ENCODE measurements around the gene LGALS9.
"Not testable (repeated sequence)": the region's sequence is repeated elsewhere in the genome, so short reads cannot be mapped to it uniquely, and the experiment has no call there.

Gene LGALS9

GRCh38 chr17:27655525-27656111, 24.6 kb downstream of the LGALS9 start:
- not testable (repeated sequence) for DNase-seq

GRCh38 chr17:27656620-27657019, 25.6 kb downstream of the LGALS9 start:
- not testable (repeated sequence) for DNase-seq

- peak in 1 of 5 experiments; percentile 11 for DNase-seq
Observed at GRCh38 chr17:27657620-27658019, 26.6 kb downstream of the LGALS9 start.

GRCh38 chr17:27659683-27660082, 28.7 kb downstream of the LGALS9 start:
- DNase-seq = no peak

GRCh38 chr17:27660436-27660835, 29.4 kb downstream of the LGALS9 start:
- no peak for DNase-seq

GRCh38 chr17:27663936-27664605, 33.1 kb downstream of the LGALS9 start:
- no peak for DNase-seq

- DNase-seq = no peak
Observed at GRCh38 chr17:27664606-27664965, 33.6 kb downstream of the LGALS9 start.

- DNase-seq = no peak
Observed at GRCh38 chr17:27665549-27665948, 34.6 kb downstream of the LGALS9 start.

GRCh38 chr17:27666270-27666669, 35.3 kb downstream of the LGALS9 start:
- DNase-seq = not testable (repeated sequence)

GRCh38 chr17:27666831-27667560, 36.0 kb downstream of the LGALS9 start:
- no peak for DNase-seq

- DNase-seq = no peak
Observed at GRCh38 chr17:27667656-27668487, 36.9 kb downstream of the LGALS9 start.

- DNase-seq = no peak
Observed at GRCh38 chr17:27668488-27668823, 37.5 kb downstream of the LGALS9 start.

GRCh38 chr17:27669136-27669535, 38.1 kb downstream of the LGALS9 start:
- no peak for DNase-seq

- no peak for DNase-seq
Observed at GRCh38 chr17:27669850-27670249, 38.9 kb downstream of the LGALS9 start.

- DNase-seq = no peak
Observed at GRCh38 chr17:27670791-27671590, 40.0 kb downstream of the LGALS9 start.

- no peak for DNase-seq
Observed at GRCh38 chr17:27671591-27671910, 40.6 kb downstream of the LGALS9 start.

- DNase-seq = not testable (repeated sequence)
Observed at GRCh38 chr17:27671977-27672480, 41.0 kb downstream of the LGALS9 start.

GRCh38 chr17:27674335-27674734, 43.3 kb downstream of the LGALS9 start:
- no peak for DNase-seq

GRCh38 chr17:27677191-27677590, 46.2 kb downstream of the LGALS9 start:
- no peak for DNase-seq

- not testable (repeated sequence) for DNase-seq
Observed at GRCh38 chr17:27686322-27686721, 55.3 kb downstream of the LGALS9 start.

GRCh38 chr17:27690882-27691281, 59.9 kb downstream of the LGALS9 start:
- DNase-seq = no peak

GRCh38 chr17:27695254-27695814, 64.3 kb downstream of the LGALS9 start:
- DNase-seq = not testable (repeated sequence)

Data from T-helper 2 cell (primary cell).